Measurements from ENCODE around the gene FYCO1. TPM values are rescaled to one million over a fixed set of nuclear protein-coding genes. Genes with fewer than 3 reads are reported as not detected.
A peak's percentile ranks its signal among the peaks of the same experiment; 100 is the strongest.

The FYCO1 gene
- total RNA-seq, 4 donors from 2014 or later = 38.2 to 66.6 (median 50.5) TPM

GRCh38 chr3:45978006-45978761, 17.4 kb downstream of the FYCO1 start:
- no peaks in the 10 kb centered on the region for H3K27me3 ChIP-seq
- H3K27ac ChIP-seq = peak overlapping the region; percentile 58 to 75 (median 71)
- intact Hi-C loops (cut with DNase I) = no loop called here
- no peak for TF ChIP-seq CTCF (IDR thresholded peaks at IDR 0.05)
- no peak for TF ChIP-seq POLR2A (IDR thresholded peaks at IDR 0.05)
- peaks cover 14 to 27% of the 10 kb centered on the region in 2 donors for H3K36me3 ChIP-seq
- no peaks in the 10 kb centered on the region for H3K9me3 ChIP-seq
- 65 to 67% methylated on average over 5 of the region's 5 CpGs for WGBS, 2 donors
- peaks cover 37 to 51% of the 10 kb centered on the region in 2 donors for H3K4me1 ChIP-seq
- no peak overlapping the region for H3K4me3 ChIP-seq (replicated peaks in 1 of 3)
- DNase-seq = peak; percentile 95 to 97

GRCh38 chr3:45976191-45977091, 19.2 kb downstream of the FYCO1 start:
- WGBS, 2 donors = 83 to 90% methylated on average over 6 of the region's 6 CpGs
- H3K27me3 ChIP-seq = no peaks in the 10 kb centered on the region
- H3K4me3 ChIP-seq (replicated peaks in 1 of 3) = no peak overlapping the region
- no peaks in the 10 kb centered on the region for H3K9me3 ChIP-seq
- TF ChIP-seq CTCF (IDR thresholded peaks at IDR 0.05) (no peak), POLR2A (IDR thresholded peaks at IDR 0.05) (no peak)
- H3K27ac ChIP-seq = peak overlapping the region in 2 of 3 donors; percentile 31 to 91
- H3K4me1 ChIP-seq = peaks cover 43 to 61% of the 10 kb centered on the region in 2 donors
- H3K36me3 ChIP-seq = peaks cover 8 to 18% of the 10 kb centered on the region in 2 donors
- DNase-seq = no peak
- intact Hi-C loops (cut with DNase I) = no loop called here

- peaks cover 8 to 15% of the 10 kb centered on the region in 2 donors for H3K36me3 ChIP-seq
- no peaks in the 10 kb centered on the region for H3K9me3 ChIP-seq
- no peak overlapping the region for H3K4me3 ChIP-seq (replicated peaks in 1 of 3)
- H3K4me1 ChIP-seq = peaks cover 37 to 56% of the 10 kb centered on the region in 2 donors
- intact Hi-C loops (cut with DNase I) = no loop called here
- peak overlapping the region in 2 of 3 donors; percentile 31 to 91 for H3K27ac ChIP-seq
- no peaks in the 10 kb centered on the region for H3K27me3 ChIP-seq
- no peak for DNase-seq
- 79 to 85% methylated on average over 5 of the region's 5 CpGs for WGBS, 2 donors
- TF ChIP-seq POLR2A (IDR thresholded peaks at IDR 0.05) (no peak), CTCF (IDR thresholded peaks at IDR 0.05) (no peak)
Measured at GRCh38 chr3:45975686-45976085, 19.9 kb downstream of the FYCO1 start.

- 43 to 49% methylated on average over 4 of the region's 4 CpGs for WGBS, 2 donors
- TF ChIP-seq POLR2A (IDR thresholded peaks at IDR 0.05) (no peak), CTCF (IDR thresholded peaks at IDR 0.05) (no peak)
- peaks cover 7 to 9% of the 10 kb centered on the region in 2 donors for H3K36me3 ChIP-seq
- intact Hi-C loops (cut with DNase I) = no loop called here
- H3K4me3 ChIP-seq (replicated peaks in 1 of 3) = no peak overlapping the region
- H3K27me3 ChIP-seq = no peaks in the 10 kb centered on the region
- H3K9me3 ChIP-seq = no peaks in the 10 kb centered on the region
- H3K4me1 ChIP-seq = peaks cover 37 to 56% of the 10 kb centered on the region in 2 donors
- peak overlapping the region; percentile 87 to 94 (median 91) for H3K27ac ChIP-seq
- peak; percentile 50 to 67 for DNase-seq
Measured at GRCh38 chr3:45974686-45975085, 20.9 kb downstream of the FYCO1 start.

Measured in thyroid gland (tissue), 4 donors.